Colonic mucosa (tissue), 4 donors: ENCODE measurements around the gene URM1. TPM values are rescaled to one million over a fixed set of nuclear protein-coding genes. Genes with fewer than 3 reads are reported as not detected.

Source experiments
- DNase-seq: peaks from one replicate; pipeline ENCODE4 v3.0.0-alpha.2; 2020
- H3K27ac ChIP-seq: fragments of 200-600 bp; one replicate; pipeline ENCODE4 v1.8.0; 2021
- H3K27me3 ChIP-seq: fragments of 200-600 bp; one replicate; pipeline ENCODE4 v1.8.0; 2021
- H3K36me3 ChIP-seq: fragments of 200-600 bp; one replicate; pipeline ENCODE4 v1.8.0; 2021
- H3K4me1 ChIP-seq: fragments of 200-600 bp; one replicate; pipeline ENCODE4 v1.8.0; 2021; ENCODE audit warnings: mild to moderate bottlenecking
- H3K4me3 ChIP-seq: fragments of 200-600 bp; one replicate; pipeline ENCODE4 v1.8.0; 2021
- H3K9ac ChIP-seq, 2 donors: one replicate each; pipeline ENCODE4 v1.7.0; 2013; ENCODE audit warnings: control low read depth in 2 of 2, low read depth in 2 of 2, low read length in 2 of 2
- H3K9me3 ChIP-seq: fragments of 200-600 bp; one replicate; pipeline ENCODE4 v1.8.0; 2021
- CTCF ChIP-seq: fragments of 200-600 bp; IDR thresholded peaks from one replicate; pipeline ENCODE4 v1.8.0; 2022; ENCODE audit warnings: antibody characterized with exemption, mild to moderate bottlenecking
- intact Hi-C: fragments of 100-400 bp; cut with DNase I; formaldehyde crosslinking; loops from one replicate; pipeline ENCODE4 v1.14.1; 2022
- total RNA-seq, 2 donors: library from RNA; stranded (reverse); fragmentation: NEBNext Ultra II Directional in 1 of 2; extraction: Animal tissue kit (Norgen Biotek cat#: 25700) in 1 of 2; gene quantifications; one replicate each; pipeline ENCODE4 v1.2.1, GENCODE V29; 2021
- donor health status: healthy.
- donor health status: DM: no; HTN: no; CAD: no.
- donor health status: DM: no; HTN: no; CAD: no.

URM1 gene
- total RNA-seq, 2 donors from 2014 or later, result 55.2 to 77.3 TPM

DNA sequence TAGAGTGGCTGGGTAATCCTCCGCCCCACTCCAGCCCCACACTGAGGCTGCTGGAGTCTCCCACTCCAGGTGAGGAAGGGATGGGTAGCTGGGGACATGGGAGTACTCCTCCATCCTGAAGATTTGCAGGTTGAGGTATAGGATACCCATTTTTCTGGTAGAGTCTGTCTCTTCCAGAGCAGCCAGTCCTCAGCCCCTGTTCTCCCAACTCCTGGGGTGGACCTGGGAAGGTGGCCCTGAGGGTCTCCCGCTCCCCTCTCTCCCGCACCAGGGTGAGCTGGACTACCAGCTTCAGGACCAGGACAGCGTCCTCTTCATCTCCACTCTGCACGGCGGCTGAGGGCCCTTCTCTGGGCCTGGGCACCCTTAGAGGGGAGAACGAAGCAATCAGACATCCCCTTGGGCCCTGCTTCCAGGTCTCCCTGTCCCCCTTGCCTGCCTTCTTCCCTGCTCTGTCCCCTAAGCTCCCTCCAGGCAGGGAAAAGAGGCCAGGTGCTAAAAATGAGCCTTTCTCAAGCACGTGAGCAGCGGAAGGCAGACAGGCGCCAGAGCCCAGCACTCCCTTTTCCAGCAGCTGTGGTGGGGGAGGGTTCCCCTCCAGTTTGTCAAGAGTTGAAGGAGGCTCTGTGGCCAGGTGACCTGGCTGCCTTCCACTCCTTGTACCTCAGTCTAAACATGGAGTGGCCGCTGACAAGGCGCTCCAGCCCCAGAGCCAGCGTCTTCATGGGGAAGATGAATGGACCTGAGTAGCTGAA lies 18.4 kb downstream of the URM1 start:
- Histone ChIP-seq H3K27ac (no peak overlapping the region), H3K27me3 (no peaks in the 10 kb centered on the region), H3K4me3 (no peak overlapping the region), H3K36me3 (peaks cover 5% of the 10 kb centered on the region), H3K4me1 (no peaks in the 10 kb centered on the region), H3K9me3 (no peaks in the 10 kb centered on the region), H3K9ac (no peak overlapping the region)
- intact Hi-C loops, result no loop called here
- no peak for TF ChIP-seq CTCF
- no peak for DNase-seq

- peaks cover 5% of the 10 kb centered on the region for H3K36me3 ChIP-seq
- H3K27me3 ChIP-seq, result no peaks in the 10 kb centered on the region
- no peak overlapping the region for H3K27ac ChIP-seq
- H3K4me3 ChIP-seq, result no peak overlapping the region
- TF ChIP-seq CTCF, result no peak
- no peak for DNase-seq
- intact Hi-C loops, result no loop called here
- H3K9me3 ChIP-seq, result no peaks in the 10 kb centered on the region
- H3K9ac ChIP-seq, result no peak overlapping the region
- H3K4me1 ChIP-seq, result no peaks in the 10 kb centered on the region
These were observed 19.1 kb downstream of the URM1 start for GRCh38 chr9:128390150-128390812.

GRCh38 chr9:128390813-128391711 lies 19.9 kb downstream of the URM1 start:
- H3K27me3 ChIP-seq, result no peaks in the 10 kb centered on the region
- H3K4me3 ChIP-seq, result no peak overlapping the region
- intact Hi-C loops, result no loop called here
- no peaks in the 10 kb centered on the region for H3K9me3 ChIP-seq
- H3K27ac ChIP-seq, result no peak overlapping the region
- H3K9ac ChIP-seq, result no peak overlapping the region
- H3K36me3 ChIP-seq, result peaks cover 5% of the 10 kb centered on the region
- no peak for TF ChIP-seq CTCF
- no peak for DNase-seq
- no peaks in the 10 kb centered on the region for H3K4me1 ChIP-seq

GRCh38 chr9:128391956-128392301 lies 20.8 kb downstream of the URM1 start:
- Histone ChIP-seq H3K36me3 (no peaks in the 10 kb centered on the region), H3K9me3 (no peaks in the 10 kb centered on the region), H3K4me3 (no peak overlapping the region), H3K9ac (no peak overlapping the region), H3K4me1 (no peaks in the 10 kb centered on the region), H3K27ac (no peak overlapping the region), H3K27me3 (no peaks in the 10 kb centered on the region)
- no peak for TF ChIP-seq CTCF
- no peak for DNase-seq
- intact Hi-C loops, result no loop called here

- H3K27me3 ChIP-seq, result no peaks in the 10 kb centered on the region
These were observed 21.3 kb downstream of the URM1 start for GRCh38 chr9:128392302-128393144.

More at GRCh38 chr9:128392302-128393144, 21.3 kb downstream of the URM1 start:
- H3K4me1 ChIP-seq, result no peaks in the 10 kb centered on the region
- TF ChIP-seq CTCF, result no peak
- no peaks in the 10 kb centered on the region for H3K9me3 ChIP-seq
- no peak overlapping the region for H3K27ac ChIP-seq
- no peaks in the 10 kb centered on the region for H3K36me3 ChIP-seq
- no peak overlapping the region for H3K9ac ChIP-seq
- no peak overlapping the region for H3K4me3 ChIP-seq
- intact Hi-C loops, result no loop called here
- no peak for DNase-seq
